ENCODE measurements around the gene SETD7.

The SETD7 gene

DNA sequence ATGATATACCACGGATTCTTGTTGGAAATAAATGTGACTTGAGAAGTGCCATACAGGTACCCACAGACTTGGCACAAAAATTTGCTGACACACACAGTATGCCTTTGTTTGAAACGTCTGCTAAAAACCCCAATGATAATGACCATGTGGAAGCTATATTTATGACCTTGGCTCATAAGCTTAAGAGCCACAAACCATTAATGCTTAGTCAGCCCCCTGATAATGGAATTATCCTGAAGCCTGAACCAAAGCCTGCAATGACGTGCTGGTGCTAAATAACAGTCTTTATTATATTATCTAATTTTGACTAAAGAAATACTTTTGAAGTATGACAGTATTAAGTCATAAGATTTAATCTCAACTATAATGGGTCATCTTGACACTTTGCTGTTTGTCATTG is 83.2 kb downstream of the SETD7 start:
- Histone ChIP-seq H3K9me2 (replicated peaks; ENCODE audit: insufficient read depth, low read length) (no peaks in the 10 kb centered on the region), H4K20me1 (ENCODE audit: low read depth, low read length) (no peaks in the 10 kb centered on the region), H3K4me3 (ENCODE audit: insufficient read depth, low read length, poor library complexity, severe bottlenecking) (no peak overlapping the region), H3K4me2 (ENCODE audit: low read depth, low read length, poor library complexity, severe bottlenecking) (no peak overlapping the region), H2AFZ (ENCODE audit: low read depth, low read length, severe bottlenecking) (no peak overlapping the region), H3F3A (ENCODE audit: insufficient read depth) (no peaks in the 10 kb centered on the region), H3K27ac (ENCODE audit: low read depth, low read length) (no peak overlapping the region), H3K27me3 (ENCODE audit: low read length) (no peaks in the 10 kb centered on the region), H3K79me2 (ENCODE audit: insufficient read depth, low read length) (peaks cover 30% of the 10 kb centered on the region; the same call in 1 of the 2 replicates), H3K9me3 (ENCODE audit: insufficient read depth, low read length) (no peaks in the 10 kb centered on the region), H3K36me3 (ENCODE audit: low read length) (peaks cover 3% of the 10 kb centered on the region; the same call in 1 of the 2 replicates), H3K9ac (ENCODE audit: low read length) (no peak overlapping the region)
- no peak for TF ChIP-seq EZH2phosphoT487 (conservative IDR thresholded peaks at IDR 0.05; ENCODE audit: low read length)
- TF ChIP-seq, protein P1, sequence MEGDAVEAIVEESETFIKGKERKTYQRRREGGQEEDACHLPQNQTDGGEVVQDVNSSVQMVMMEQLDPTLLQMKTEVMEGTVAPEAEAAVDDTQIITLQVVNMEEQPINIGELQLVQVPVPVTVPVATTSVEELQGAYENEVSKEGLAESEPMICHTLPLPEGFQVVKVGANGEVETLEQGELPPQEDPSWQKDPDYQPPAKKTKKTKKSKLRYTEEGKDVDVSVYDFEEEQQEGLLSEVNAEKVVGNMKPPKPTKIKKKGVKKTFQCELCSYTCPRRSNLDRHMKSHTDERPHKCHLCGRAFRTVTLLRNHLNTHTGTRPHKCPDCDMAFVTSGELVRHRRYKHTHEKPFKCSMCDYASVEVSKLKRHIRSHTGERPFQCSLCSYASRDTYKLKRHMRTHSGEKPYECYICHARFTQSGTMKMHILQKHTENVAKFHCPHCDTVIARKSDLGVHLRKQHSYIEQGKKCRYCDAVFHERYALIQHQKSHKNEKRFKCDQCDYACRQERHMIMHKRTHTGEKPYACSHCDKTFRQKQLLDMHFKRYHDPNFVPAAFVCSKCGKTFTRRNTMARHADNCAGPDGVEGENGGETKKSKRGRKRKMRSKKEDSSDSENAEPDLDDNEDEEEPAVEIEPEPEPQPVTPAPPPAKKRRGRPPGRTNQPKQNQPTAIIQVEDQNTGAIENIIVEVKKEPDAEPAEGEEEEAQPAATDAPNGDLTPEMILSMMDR (IDR thresholded peaks at IDR 0.05; ENCODE audit: insufficient read depth, low read length, poor library complexity, severe bottlenecking), result no peak

DNA sequence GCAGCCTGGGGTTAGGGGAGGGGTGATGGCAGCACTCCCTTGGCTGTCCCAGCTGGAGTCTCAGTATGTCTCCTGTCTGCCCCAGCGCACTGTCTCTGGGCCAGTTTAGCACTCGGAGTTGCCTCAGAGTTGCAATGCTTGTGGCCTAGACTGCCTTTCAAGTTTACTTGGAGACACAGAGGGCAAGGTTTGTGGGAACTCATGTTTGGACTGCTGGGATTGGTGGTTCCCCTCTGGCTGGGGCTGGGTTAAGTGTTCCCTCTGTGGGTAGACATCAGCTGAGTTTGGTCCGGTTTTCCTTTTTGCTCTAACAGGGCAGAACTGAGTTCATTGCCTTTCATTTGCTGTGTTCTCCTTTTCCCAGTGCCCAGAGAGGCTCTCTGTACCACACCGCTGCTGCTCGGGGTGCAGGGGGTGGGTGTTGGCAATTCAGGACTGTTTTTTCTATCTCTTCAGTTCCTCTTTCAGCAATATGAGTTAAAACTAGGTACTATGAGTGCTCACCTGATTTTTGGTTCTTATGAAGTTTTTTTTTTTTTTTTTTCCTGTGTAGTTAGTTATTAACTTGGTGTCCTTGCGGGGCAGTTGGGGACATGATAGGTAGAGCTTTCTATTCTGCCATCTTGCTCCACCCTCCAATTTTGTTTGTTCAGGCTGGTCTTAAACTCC is 84.9 kb downstream of the SETD7 start:
- Histone ChIP-seq H3K9ac (ENCODE audit: low read length) (no peak overlapping the region), H2AFZ (ENCODE audit: low read depth, low read length, severe bottlenecking) (no peak overlapping the region), H3K36me3 (ENCODE audit: low read length) (peaks cover 3% of the 10 kb centered on the region; the same call in 1 of the 2 replicates), H3K79me2 (ENCODE audit: insufficient read depth, low read length) (peaks cover 31% of the 10 kb centered on the region; the same call in 1 of the 2 replicates), H3K4me2 (ENCODE audit: low read depth, low read length, poor library complexity, severe bottlenecking) (no peak overlapping the region), H3K27me3 (ENCODE audit: low read length) (no peaks in the 10 kb centered on the region), H4K20me1 (ENCODE audit: low read depth, low read length) (no peaks in the 10 kb centered on the region), H3K9me2 (replicated peaks; ENCODE audit: insufficient read depth, low read length) (no peaks in the 10 kb centered on the region), H3F3A (ENCODE audit: insufficient read depth) (no peaks in the 10 kb centered on the region), H3K4me3 (ENCODE audit: insufficient read depth, low read length, poor library complexity, severe bottlenecking) (no peak overlapping the region), H3K27ac (ENCODE audit: low read depth, low read length) (no peak overlapping the region), H3K9me3 (ENCODE audit: insufficient read depth, low read length) (no peaks in the 10 kb centered on the region)
- TF ChIP-seq, protein P1 (IDR thresholded peaks at IDR 0.05; ENCODE audit: insufficient read depth, low read length, poor library complexity, severe bottlenecking), result no peak
- TF ChIP-seq EZH2phosphoT487 (conservative IDR thresholded peaks at IDR 0.05; ENCODE audit: low read length), result no peak

DNA sequence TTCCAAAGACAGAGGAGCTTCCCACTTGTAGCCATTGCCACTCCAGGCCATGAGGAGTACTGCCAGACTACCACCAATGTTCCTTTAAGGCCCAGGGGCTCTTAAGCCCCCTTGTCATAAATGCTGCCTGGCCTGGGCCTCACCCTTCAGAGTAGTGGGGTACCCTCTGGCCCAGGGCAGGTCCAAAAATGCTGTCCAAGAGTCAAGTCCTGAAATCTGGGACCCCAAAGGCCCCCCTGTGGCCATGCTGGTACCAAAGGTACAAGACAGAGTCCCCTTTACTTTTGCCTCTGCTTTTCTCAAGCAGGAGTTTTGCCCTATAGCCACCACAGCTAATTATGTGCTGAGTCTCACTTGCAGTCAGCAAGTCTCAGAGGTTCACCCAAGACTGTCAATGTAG is 85.7 kb downstream of the SETD7 start:
- no peak overlapping the region for H3K9ac ChIP-seq (ENCODE audit: low read length)
- H3K27ac ChIP-seq (ENCODE audit: low read depth, low read length), result no peak overlapping the region
- H3K4me3 ChIP-seq (ENCODE audit: insufficient read depth, low read length, poor library complexity, severe bottlenecking), result no peak overlapping the region
- no peaks in the 10 kb centered on the region for H3K9me3 ChIP-seq (ENCODE audit: insufficient read depth, low read length)
- H4K20me1 ChIP-seq (ENCODE audit: low read depth, low read length), result no peaks in the 10 kb centered on the region
- TF ChIP-seq EZH2phosphoT487 (conservative IDR thresholded peaks at IDR 0.05; ENCODE audit: low read length), result no peak
- TF ChIP-seq, protein P1 (IDR thresholded peaks at IDR 0.05; ENCODE audit: insufficient read depth, low read length, poor library complexity, severe bottlenecking), result no peak
- no peaks in the 10 kb centered on the region for H3F3A ChIP-seq (ENCODE audit: insufficient read depth)
- peaks cover 36% of the 10 kb centered on the region; the same call in 1 of the 2 replicates for H3K79me2 ChIP-seq (ENCODE audit: insufficient read depth, low read length)
- H3K9me2 ChIP-seq (replicated peaks; ENCODE audit: insufficient read depth, low read length), result no peaks in the 10 kb centered on the region
- peaks cover 3% of the 10 kb centered on the region; the same call in 1 of the 2 replicates for H3K36me3 ChIP-seq (ENCODE audit: low read length)
- H2AFZ ChIP-seq (ENCODE audit: low read depth, low read length, severe bottlenecking), result no peak overlapping the region
- H3K27me3 ChIP-seq (ENCODE audit: low read length), result no peaks in the 10 kb centered on the region
- H3K4me2 ChIP-seq (ENCODE audit: low read depth, low read length, poor library complexity, severe bottlenecking), result no peak overlapping the region

Data from SU-DHL-6 (cell line).